Measurements from ENCODE around the gene CSGALNACT2.

The CSGALNACT2 gene

DNA sequence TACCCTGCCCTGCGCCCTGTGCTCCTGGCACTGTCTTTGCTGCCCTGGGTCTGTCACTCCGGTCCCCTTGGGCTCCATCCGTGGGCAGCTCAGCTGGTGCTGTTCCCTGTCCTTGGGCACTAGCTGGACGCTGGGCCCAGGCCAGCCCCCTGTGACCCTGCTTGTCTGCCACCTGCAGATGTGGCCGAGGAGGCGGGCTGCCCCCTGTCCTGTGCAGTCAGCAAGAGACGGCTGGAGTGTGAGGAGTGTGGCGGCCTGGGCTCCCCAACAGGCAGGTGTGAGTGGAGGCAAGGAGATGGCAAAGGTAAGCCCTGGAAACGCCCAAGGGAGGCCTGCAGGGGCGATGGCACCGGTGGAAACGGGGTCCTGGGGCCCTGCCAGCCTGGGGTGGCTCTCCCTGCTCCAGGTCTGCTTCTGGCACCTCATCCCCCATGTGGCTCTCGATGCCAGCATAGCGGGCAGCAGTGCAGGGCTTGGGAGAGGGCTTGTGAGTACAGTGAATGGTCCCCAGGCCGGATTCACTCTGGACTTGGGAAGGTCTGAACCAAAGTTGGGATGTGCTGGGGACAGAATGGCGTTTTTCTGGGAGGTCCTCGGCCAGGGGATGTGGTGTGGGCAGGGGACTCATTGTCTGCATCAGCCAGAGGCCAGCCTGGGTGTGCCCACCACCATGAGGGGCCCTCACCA is 26.2 kb upstream of the CSGALNACT2 start:
- in situ Hi-C loops (cut with MboI; ENCODE audit: low sequenced_read_pairs), result loop anchor here (25.0 kb wide), 1 partner anchor 475 kb away; the partner anchor contains the start of gene ZNF33B

GRCh38 chr10:43112608-43112961 is 25.7 kb upstream of the CSGALNACT2 start:
- in situ Hi-C loops (cut with MboI; ENCODE audit: low sequenced_read_pairs), result loop anchor here (25.0 kb wide), 1 partner anchor 475 kb away; the partner anchor contains the start of gene ZNF33B

GRCh38 chr10:43113201-43114087 is 24.8 kb upstream of the CSGALNACT2 start:
- in situ Hi-C loops (cut with MboI; ENCODE audit: low sequenced_read_pairs), result loop anchor here (25.0 kb wide), 1 partner anchor 476 kb away; the partner anchor contains the start of gene ZNF33B

- in situ Hi-C loops (cut with MboI; ENCODE audit: low sequenced_read_pairs), result loop anchor here (25.0 kb wide), 1 partner anchor 477 kb away; the partner anchor contains the start of gene ZNF33B
Measured at GRCh38 chr10:43114088-43114742, 24.0 kb upstream of the CSGALNACT2 start.

DNA sequence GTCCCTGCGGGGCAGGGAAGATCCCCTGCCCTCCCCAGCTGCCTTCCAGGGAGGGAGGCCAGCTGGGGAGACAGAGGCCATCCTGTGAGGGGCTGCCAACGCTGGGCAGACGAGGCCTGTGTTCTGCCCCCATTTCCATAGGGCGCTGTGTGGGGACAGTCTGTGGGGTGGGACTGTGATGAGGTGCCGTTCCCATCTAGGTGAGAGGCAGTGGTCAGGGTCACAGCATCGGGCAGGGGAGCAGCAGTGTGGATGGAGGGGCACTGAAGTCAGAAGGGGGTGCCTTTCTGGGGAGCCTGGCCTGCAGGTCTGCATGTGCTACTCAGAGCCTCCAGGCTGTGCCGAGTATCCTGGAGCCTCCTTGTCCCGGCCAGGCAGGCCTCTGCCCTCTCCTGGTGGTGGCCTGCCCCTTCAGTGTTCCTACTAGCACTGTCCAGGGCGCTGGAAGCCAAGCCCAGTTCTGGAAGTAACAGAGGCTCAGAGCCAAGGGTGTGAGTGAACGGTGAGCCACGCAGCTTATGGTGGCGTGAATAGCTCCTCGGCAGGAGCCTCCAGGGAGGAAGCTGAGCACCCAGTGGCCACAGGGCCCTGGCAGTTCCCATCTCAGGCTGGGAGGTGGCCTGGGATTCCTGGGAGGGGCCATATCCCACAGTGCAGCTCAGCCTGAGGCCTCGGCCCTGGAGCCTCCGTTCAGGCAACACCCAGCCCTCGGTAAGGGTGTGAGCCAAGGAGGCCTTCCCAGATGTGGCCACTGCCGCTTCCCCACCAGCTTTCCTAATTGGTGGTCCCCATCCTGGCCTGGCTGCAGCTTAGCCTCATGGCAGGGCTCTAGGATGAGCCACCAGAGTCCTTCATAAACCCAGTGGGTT is 23.3 kb upstream of the CSGALNACT2 start:
- in situ Hi-C loops (cut with MboI; ENCODE audit: low sequenced_read_pairs), result loop anchor here (25.0 kb wide), 1 partner anchor 478 kb away; the partner anchor contains the start of gene ZNF33B

DNA sequence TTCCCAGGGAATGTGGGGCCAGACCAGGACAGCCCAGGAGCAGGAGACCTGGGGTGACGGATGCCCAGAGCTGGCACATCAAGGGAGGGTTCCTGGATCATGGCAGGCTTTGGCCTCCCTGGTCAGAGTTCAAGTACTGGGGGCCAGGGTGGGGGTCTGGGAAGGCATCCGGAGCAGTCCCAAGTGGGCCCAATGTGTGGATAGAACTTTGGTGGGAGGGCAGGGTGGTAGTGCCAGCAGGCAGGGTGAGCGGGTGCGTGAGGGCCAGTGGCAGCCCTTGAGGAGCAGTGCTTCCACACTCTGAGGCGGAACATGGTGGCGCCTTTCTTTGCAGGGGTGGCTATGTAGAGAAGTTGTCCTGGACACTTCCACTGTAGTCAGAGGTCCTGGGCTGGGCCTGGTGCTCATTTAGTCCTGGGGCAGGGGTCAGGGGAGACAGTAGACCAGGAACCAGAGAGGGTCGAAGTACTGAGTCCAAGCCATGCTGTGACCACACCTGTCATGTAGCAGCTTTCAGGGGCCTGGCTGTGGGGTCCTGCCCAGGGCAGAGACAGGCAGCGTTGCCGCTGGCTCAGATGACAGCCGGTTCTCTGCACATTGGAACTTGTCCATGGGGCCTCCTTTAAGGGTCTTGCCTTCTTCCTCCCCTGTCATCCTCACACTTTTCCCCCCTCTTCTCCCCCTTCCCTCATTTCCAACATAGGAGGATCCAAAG is 22.2 kb upstream of the CSGALNACT2 start:
- in situ Hi-C loops (cut with MboI; ENCODE audit: low sequenced_read_pairs), result loop anchor here (25.0 kb wide), 1 partner anchor 479 kb away; the partner anchor contains the start of gene ZNF33B

GRCh38 chr10:43116596-43116995 is 21.6 kb upstream of the CSGALNACT2 start:
- in situ Hi-C loops (cut with MboI; ENCODE audit: low sequenced_read_pairs), result loop anchor here (25.0 kb wide), 1 partner anchor 479 kb away; the partner anchor contains the start of gene ZNF33B

- in situ Hi-C loops (cut with MboI; ENCODE audit: low sequenced_read_pairs), result loop anchor here (25.0 kb wide), 1 partner anchor 480 kb away; the partner anchor contains the start of gene ZNF33B
Measured at GRCh38 chr10:43117031-43117776, 21.0 kb upstream of the CSGALNACT2 start.

DNA sequence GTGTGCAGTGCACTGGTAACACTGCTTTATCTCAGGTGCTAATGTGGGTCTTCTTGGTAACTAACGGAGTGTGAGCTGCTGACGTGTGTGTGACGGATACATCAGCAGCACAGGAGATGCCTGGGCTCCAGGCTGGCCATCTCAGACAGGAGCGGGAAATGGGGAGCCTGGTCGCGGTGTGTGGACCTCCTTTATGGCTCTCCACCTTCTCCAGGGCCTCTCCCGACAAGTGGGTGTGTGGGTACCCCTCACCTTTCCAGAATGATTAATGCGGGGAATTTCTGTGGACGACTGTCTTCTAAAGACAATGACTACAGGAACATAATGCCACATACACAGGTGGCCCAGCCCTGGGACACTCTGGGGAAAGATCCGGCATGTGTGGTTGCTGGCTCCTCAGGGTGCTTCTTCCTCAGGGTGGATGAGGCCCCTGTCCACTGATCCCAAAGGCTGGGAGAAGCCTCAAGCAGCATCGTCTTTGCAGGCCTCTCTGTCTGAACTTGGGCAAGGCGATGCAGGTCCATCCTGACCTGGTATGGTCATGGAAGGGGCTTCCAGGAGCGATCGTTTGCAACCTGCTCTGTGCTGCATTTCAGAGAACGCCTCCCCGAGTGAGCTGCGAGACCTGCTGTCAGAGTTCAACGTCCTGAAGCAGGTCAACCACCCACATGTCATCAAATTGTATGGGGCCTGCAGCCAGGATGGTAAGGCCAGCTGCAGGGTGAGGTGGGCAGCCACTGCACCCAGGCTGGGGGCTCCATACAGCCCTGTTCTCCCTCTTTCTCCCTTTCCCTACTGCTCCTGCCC is 20.3 kb upstream of the CSGALNACT2 start:
- in situ Hi-C loops (cut with MboI; ENCODE audit: low sequenced_read_pairs), result loop anchor here (25.0 kb wide), 1 partner anchor 481 kb away; the partner anchor contains the start of gene ZNF33B

GRCh38 chr10:43118631-43119415 is 19.4 kb upstream of the CSGALNACT2 start:
- in situ Hi-C loops (cut with MboI; ENCODE audit: low sequenced_read_pairs), result loop anchor here (25.0 kb wide), 1 partner anchor 482 kb away; the partner anchor contains the start of gene ZNF33B

- in situ Hi-C loops (cut with MboI; ENCODE audit: low sequenced_read_pairs), result loop anchor here (25.0 kb wide), 1 partner anchor 482 kb away; the partner anchor contains the start of gene ZNF33B
Measured at GRCh38 chr10:43119416-43120115, 18.7 kb upstream of the CSGALNACT2 start.

GRCh38 chr10:43120116-43120928 is 17.9 kb upstream of the CSGALNACT2 start:
- in situ Hi-C loops (cut with MboI; ENCODE audit: low sequenced_read_pairs), result loop anchor here (25.0 kb wide), 1 partner anchor 483 kb away; the partner anchor contains the start of gene ZNF33B

DNA sequence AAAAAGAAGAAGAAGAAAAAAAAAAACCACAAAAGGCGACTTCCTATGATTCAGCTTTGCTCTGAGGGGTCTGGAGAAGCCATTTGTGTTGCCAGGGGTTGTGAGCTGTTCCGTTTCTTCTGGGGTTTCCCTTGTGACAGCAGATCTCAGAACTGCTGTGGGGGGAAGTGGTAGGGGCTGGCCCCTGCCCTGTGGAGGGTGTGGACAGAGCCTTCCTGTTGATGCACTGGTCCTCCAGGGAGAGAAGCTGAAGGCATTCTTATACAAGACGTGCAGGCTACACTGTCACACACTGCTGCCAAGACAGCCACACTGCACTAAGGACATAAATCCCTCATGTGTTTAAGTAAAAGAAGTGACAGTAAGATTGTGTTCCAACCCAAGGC is 17.3 kb upstream of the CSGALNACT2 start:
- in situ Hi-C loops (cut with MboI; ENCODE audit: low sequenced_read_pairs), result loop anchor here (25.0 kb wide), 1 partner anchor 484 kb away; the partner anchor contains the start of gene ZNF33B

- in situ Hi-C loops (cut with MboI; ENCODE audit: low sequenced_read_pairs), result loop anchor here (25.0 kb wide), 1 partner anchor 484 kb away; the partner anchor contains the start of gene ZNF33B
Measured at GRCh38 chr10:43121444-43121843, 16.8 kb upstream of the CSGALNACT2 start.

DNA sequence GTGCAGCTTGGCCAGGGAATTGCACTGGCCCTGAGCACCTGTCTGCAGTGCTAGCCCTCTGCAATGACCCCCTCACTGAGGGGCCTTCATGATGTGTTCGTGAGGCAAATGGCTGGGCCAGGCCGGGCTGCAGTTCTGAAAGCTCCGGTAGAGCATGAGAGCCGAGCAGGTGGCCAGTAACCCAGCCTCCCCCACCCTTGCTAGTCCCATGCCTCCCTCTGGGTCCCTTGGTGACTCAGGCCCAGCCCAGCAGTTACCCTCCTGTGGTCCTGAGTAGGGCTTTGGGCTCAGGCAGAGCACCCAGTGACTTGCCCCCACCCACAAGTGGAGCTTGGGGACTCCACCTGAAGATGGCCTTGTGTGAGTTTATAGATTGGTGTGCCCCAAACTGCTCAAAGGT is 16.1 kb upstream of the CSGALNACT2 start:
- in situ Hi-C loops (cut with MboI; ENCODE audit: low sequenced_read_pairs), result loop anchor here (25.0 kb wide), 1 partner anchor 485 kb away; the partner anchor contains the start of gene ZNF33B
